ENCODE measurements around the gene SLC28A3.

The SLC28A3 gene

DNA sequence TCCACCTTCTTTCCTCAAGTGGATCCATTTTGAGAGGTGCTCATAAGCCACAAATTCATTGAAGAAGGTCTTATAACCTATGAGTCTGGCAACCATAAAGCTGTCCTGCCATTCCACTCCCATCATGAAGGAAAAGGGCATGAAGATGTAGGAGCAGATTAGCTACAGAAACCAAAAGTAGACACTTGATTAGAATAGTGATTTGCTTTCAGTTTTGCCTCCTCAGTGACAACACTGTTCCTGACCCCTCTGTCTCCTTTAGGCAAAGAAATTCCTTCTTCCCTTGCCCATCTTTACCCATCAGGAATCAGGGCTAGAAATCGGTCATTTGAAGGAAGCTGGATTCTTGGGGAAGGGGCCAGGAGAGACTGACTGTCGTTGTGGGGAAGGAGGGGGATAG, 55.2 kb downstream of the SLC28A3 start:
- H2AFZ ChIP-seq (ENCODE audit: low read length), result no peak overlapping the region
- H3K9ac ChIP-seq (ENCODE audit: low read depth, low read length, poor library complexity, severe bottlenecking), result no peak overlapping the region
- no peak overlapping the region for H3K4me3 ChIP-seq (ENCODE audit: low read length, poor library complexity, severe bottlenecking)

DNA sequence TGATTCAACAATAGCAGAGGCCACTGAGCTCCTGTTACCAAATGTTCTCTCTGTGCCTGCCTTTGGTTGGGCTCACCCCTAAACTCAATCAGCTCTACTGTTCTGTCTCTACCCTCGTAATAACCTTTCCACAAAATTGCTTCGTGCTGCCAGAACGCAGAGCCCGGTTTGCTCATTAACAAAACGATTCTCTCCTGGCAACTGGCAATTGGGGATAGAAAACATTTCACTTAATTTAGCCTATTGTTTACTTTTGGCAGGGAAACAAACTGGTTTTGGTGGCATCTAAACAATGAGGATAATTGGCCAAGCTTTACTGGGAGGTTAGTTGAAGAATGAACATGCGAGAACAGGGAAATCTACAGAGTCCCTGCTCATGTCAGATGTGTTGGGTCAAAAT, 56.6 kb downstream of the SLC28A3 start:
- Histone ChIP-seq H3K4me2 (ENCODE audit: low read depth, low read length, poor library complexity, severe bottlenecking) (no peak overlapping the region), H3K36me3 (ENCODE audit: insufficient read depth, low read length) (no peaks in the 10 kb centered on the region), H2AFZ (ENCODE audit: low read length) (no peak overlapping the region), H3K4me3 (ENCODE audit: low read length, poor library complexity, severe bottlenecking) (no peak overlapping the region), H3K9me2 (replicated peaks; ENCODE audit: low read depth, low read length) (no peaks in the 10 kb centered on the region), H3K79me2 (ENCODE audit: insufficient read depth, low read length) (no peaks in the 10 kb centered on the region), H3K4me1 (ENCODE audit: insufficient read depth, low read length, poor library complexity, severe bottlenecking) (no peaks in the 10 kb centered on the region), H4K20me1 (ENCODE audit: insufficient read depth, low read length, poor library complexity, severe bottlenecking) (no peaks in the 10 kb centered on the region), H3K9ac (ENCODE audit: low read depth, low read length, poor library complexity, severe bottlenecking) (no peak overlapping the region), H3K9me3 (ENCODE audit: insufficient read depth, low read depth, low read length) (no peaks in the 10 kb centered on the region), H3K27me3 (ENCODE audit: insufficient read depth, low read length, poor library complexity, severe bottlenecking) (no peaks in the 10 kb centered on the region), H3F3A (ENCODE audit: low read depth) (no peaks in the 10 kb centered on the region)
- TF ChIP-seq CTCF (conservative IDR thresholded peaks at IDR 0.05; ENCODE audit: low read length) (no peak), EZH2phosphoT487 (IDR thresholded peaks at IDR 0.05; ENCODE audit: borderline replicate concordance) (no peak)

More for the DNA sequence above, 55.2 kb downstream of the SLC28A3 start:
- Histone ChIP-seq H3K4me2 (ENCODE audit: low read depth, low read length, poor library complexity, severe bottlenecking) (no peak overlapping the region), H3K79me2 (ENCODE audit: insufficient read depth, low read length) (no peaks in the 10 kb centered on the region), H3K9me3 (ENCODE audit: insufficient read depth, low read depth, low read length) (no peaks in the 10 kb centered on the region), H3K36me3 (ENCODE audit: insufficient read depth, low read length) (no peaks in the 10 kb centered on the region), H3F3A (ENCODE audit: low read depth) (no peaks in the 10 kb centered on the region), H4K20me1 (ENCODE audit: insufficient read depth, low read length, poor library complexity, severe bottlenecking) (no peaks in the 10 kb centered on the region), H3K27me3 (ENCODE audit: insufficient read depth, low read length, poor library complexity, severe bottlenecking) (no peaks in the 10 kb centered on the region), H3K9me2 (replicated peaks; ENCODE audit: low read depth, low read length) (no peaks in the 10 kb centered on the region), H3K4me1 (ENCODE audit: insufficient read depth, low read length, poor library complexity, severe bottlenecking) (no peaks in the 10 kb centered on the region)
- no peak for TF ChIP-seq CTCF (conservative IDR thresholded peaks at IDR 0.05; ENCODE audit: low read length)

DNA sequence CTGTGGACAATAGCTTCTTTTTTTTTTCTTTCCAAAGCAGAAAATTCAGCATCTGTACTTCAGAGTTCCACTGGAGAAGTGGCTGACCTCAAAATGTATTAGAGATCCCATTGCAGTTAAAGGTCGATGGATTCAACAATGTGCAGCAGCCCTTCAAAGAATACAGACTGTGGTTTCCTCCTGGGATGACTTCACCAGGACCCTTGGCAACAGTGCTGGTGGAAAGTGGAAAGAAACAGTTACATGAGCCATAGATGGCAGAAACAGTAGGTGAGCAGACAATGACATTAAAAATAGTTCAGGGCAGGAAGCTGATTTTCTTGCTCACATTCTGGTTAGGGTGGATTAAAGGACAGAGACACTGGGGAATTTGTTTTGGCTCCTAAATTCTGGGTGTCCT, 62.4 kb downstream of the SLC28A3 start:
- H3K79me2 ChIP-seq (ENCODE audit: insufficient read depth, low read length), result no peaks in the 10 kb centered on the region
- no peak overlapping the region for H2AFZ ChIP-seq (ENCODE audit: low read length)
- TF ChIP-seq EZH2phosphoT487 (IDR thresholded peaks at IDR 0.05; ENCODE audit: borderline replicate concordance), result no peak
- no peak for TF ChIP-seq CTCF (conservative IDR thresholded peaks at IDR 0.05; ENCODE audit: low read length)
- H3F3A ChIP-seq (ENCODE audit: low read depth), result no peaks in the 10 kb centered on the region
- no peak overlapping the region for H3K4me2 ChIP-seq (ENCODE audit: low read depth, low read length, poor library complexity, severe bottlenecking)
- H3K36me3 ChIP-seq (ENCODE audit: insufficient read depth, low read length), result no peaks in the 10 kb centered on the region
- no peaks in the 10 kb centered on the region for H3K27me3 ChIP-seq (ENCODE audit: insufficient read depth, low read length, poor library complexity, severe bottlenecking)
- H3K9me2 ChIP-seq (replicated peaks; ENCODE audit: low read depth, low read length), result no peaks in the 10 kb centered on the region
- H3K4me1 ChIP-seq (ENCODE audit: insufficient read depth, low read length, poor library complexity, severe bottlenecking), result no peaks in the 10 kb centered on the region
- no peaks in the 10 kb centered on the region for H4K20me1 ChIP-seq (ENCODE audit: insufficient read depth, low read length, poor library complexity, severe bottlenecking)
- H3K9me3 ChIP-seq (ENCODE audit: insufficient read depth, low read depth, low read length), result no peaks in the 10 kb centered on the region
- no peak overlapping the region for H3K9ac ChIP-seq (ENCODE audit: low read depth, low read length, poor library complexity, severe bottlenecking)
- no peak overlapping the region for H3K4me3 ChIP-seq (ENCODE audit: low read length, poor library complexity, severe bottlenecking)
